ENCODE measurements around the gene TECPR1. TPM values are rescaled to one million over a fixed set of nuclear protein-coding genes. Genes with fewer than 3 reads are reported as not detected.

Gene TECPR1
- total and polyA plus RNA-seq, 2 of the 4 experiments (the other 2 are of a cell fraction) = 11.5 to 14.7 TPM

GRCh38 chr7:98242342-98242741 lies 9.7 kb downstream of the TECPR1 start:
- no peak overlapping the region for H3K9ac ChIP-seq (ENCODE audit: low read depth, low read length)
- no peak overlapping the region for H3K4ac ChIP-seq (ENCODE audit: low read depth, low read length)
- no peak overlapping the region for H3K14ac ChIP-seq (replicated peaks; ENCODE audit: low read depth, low read length)
- no peak overlapping the region for H4K5ac ChIP-seq (ENCODE audit: low read depth, low read length)
- no peak overlapping the region for H2BK20ac ChIP-seq (ENCODE audit: low read depth, low read length)
- ATAC-seq (ENCODE audit: low read depth) = no peak
- TF ChIP-seq NFE2L2 (IDR thresholded peaks at IDR 0.05; ENCODE audit: low read depth, low read length) (no peak), MXI1 (IDR thresholded peaks at IDR 0.05; ENCODE audit: borderline replicate concordance, low read depth, low read length) (no peak), POLR2A (IDR thresholded peaks at IDR 0.05; ENCODE audit: low read depth, low read length) (no peak), CHD1 (IDR thresholded peaks at IDR 0.05; ENCODE audit: low read depth, low read length) (no peak), SMC3 (IDR thresholded peaks at IDR 0.05; ENCODE audit: low read depth, low read length) (no peak), BHLHE40 (IDR thresholded peaks at IDR 0.05; ENCODE audit: low read depth, low read length) (no peak), RFX5 (IDR thresholded peaks at IDR 0.05; ENCODE audit: low read depth, low read length) (no peak), CTCF (conservative IDR thresholded peaks at IDR 0.05; ENCODE audit: low read depth, low read length) (no peak), FOS (IDR thresholded peaks at IDR 0.05; ENCODE audit: low read depth, low read length) (no peak), RAD21 (IDR thresholded peaks at IDR 0.05; ENCODE audit: low read length) (no peak), USF2 (IDR thresholded peaks at IDR 0.05; ENCODE audit: low read depth, low read length) (no peak)
- TF ChIP-seq, protein P1, sequence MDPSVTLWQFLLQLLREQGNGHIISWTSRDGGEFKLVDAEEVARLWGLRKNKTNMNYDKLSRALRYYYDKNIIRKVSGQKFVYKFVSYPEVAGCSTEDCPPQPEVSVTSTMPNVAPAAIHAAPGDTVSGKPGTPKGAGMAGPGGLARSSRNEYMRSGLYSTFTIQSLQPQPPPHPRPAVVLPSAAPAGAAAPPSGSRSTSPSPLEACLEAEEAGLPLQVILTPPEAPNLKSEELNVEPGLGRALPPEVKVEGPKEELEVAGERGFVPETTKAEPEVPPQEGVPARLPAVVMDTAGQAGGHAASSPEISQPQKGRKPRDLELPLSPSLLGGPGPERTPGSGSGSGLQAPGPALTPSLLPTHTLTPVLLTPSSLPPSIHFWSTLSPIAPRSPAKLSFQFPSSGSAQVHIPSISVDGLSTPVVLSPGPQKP (IDR thresholded peaks at IDR 0.05; ENCODE audit: borderline replicate concordance, low read depth, low read length) = no peak
- no peak overlapping the region for H3K18ac ChIP-seq (ENCODE audit: low read depth, low read length)
- in situ Hi-C loops (cut with MboI; ENCODE audit: low sequenced_read_pairs) = no loop called here
- H2AFZ ChIP-seq (replicated peaks; ENCODE audit: low read length, poor library complexity) = no peak overlapping the region
- H2AK5ac ChIP-seq (ENCODE audit: low read depth, low read length) = no peak overlapping the region
- peaks cover 31% of the 10 kb centered on the region for H3K36me3 ChIP-seq (ENCODE audit: control insufficient read depth, insufficient read depth, low read length)
- dilution Hi-C loops (cut with HindIII; ENCODE audit: low sequenced_read_pairs, unreplicated experiment) = no loop called here
- H3K4me1 ChIP-seq (ENCODE audit: control insufficient read depth, insufficient read depth, low read length) = no peaks in the 10 kb centered on the region
- peaks cover 6% of the 10 kb centered on the region; the same call in 1 of the 2 replicates for H3K9me1 ChIP-seq (ENCODE audit: insufficient read depth, low read length)
- H3K4me2 ChIP-seq (ENCODE audit: low read depth, low read length) = no peak overlapping the region
- no peak overlapping the region for H3K56ac ChIP-seq (ENCODE audit: extremely low read depth, insufficient read depth, low read length)
- WGBS, 2 experiments (ENCODE audit: extremely low coverage in 2 of 2, insufficient read length in 1 of 2) = 100% methylated on average over 1 of the region's 1 CpG; no CpG with 5 or more reads in 1 of the 2 experiments
- H3K79me1 ChIP-seq (ENCODE audit: low read depth in 1 of 2, low read length in 2 of 2) = peaks cover 0 to 4% of the 10 kb centered on the region in 2 experiments; a peak in 1 of 4 replicates
- BruUV-seq (replicated peaks) = no TSS peak
- no peaks in the 10 kb centered on the region for H3K27me3 ChIP-seq (ENCODE audit: control insufficient read depth, insufficient read depth, low read length)
- H4K20me1 ChIP-seq (ENCODE audit: insufficient read depth, low read length) = no peaks in the 10 kb centered on the region
- H4K91ac ChIP-seq (ENCODE audit: insufficient read depth, low read depth, low read length) = no peak overlapping the region
- ChIA-PET POLR2A (ENCODE audit: unreplicated experiment) (no interaction called here), CTCF (interaction anchor here (0.7 kb wide), 2 partner anchors 8 to 221 kb away, joined by 3 read pairs; no protein-coding TSS in a partner anchor)
- DNase-seq = no peak
- no peak overlapping the region for H4K8ac ChIP-seq (ENCODE audit: low read depth in 2 of 2, low read length in 2 of 2)
- no peak overlapping the region for H3K23ac ChIP-seq (ENCODE audit: low read depth, low read length)
- intact Hi-C loops (cut with micrococcal nuclease) = no loop called here
- no peak overlapping the region for H3K27ac ChIP-seq (ENCODE audit: insufficient read depth, low read length)
- H3K4me3 ChIP-seq (ENCODE audit: insufficient read depth, low read depth, low read length) = no peak overlapping the region
- H2BK15ac ChIP-seq (ENCODE audit: low read depth, low read length) = no peak overlapping the region
- H2AK9ac ChIP-seq (replicated peaks; ENCODE audit: low read depth, low read length, poor library complexity) = no peak overlapping the region
- no peaks in the 10 kb centered on the region for H3K9me3 ChIP-seq (ENCODE audit: control insufficient read depth, insufficient read depth, low read length)
- H2BK120ac ChIP-seq (ENCODE audit: low read depth, low read length) = no peak overlapping the region
- no peak overlapping the region for H2BK5ac ChIP-seq (ENCODE audit: low read depth, low read length, poor library complexity, severe bottlenecking)

All from IMR-90 (cell line).